Measurements from ENCODE around the gene C12orf43.

Gene C12orf43

GRCh38 chr12:121011820-121012219 is 4.5 kb downstream of the C12orf43 start:
- Histone ChIP-seq H3K4me3 (ENCODE audit: insufficient read depth, low read depth, low read length, poor library complexity, severe bottlenecking) (no peak overlapping the region), H3K4me1 (ENCODE audit: control insufficient read depth, insufficient read depth, low read length, poor library complexity, severe bottlenecking) (peaks cover 7% of the 10 kb centered on the region), H3K36me3 (ENCODE audit: control insufficient read depth, insufficient read depth, low read length) (peaks cover 47% of the 10 kb centered on the region), H3K27ac (ENCODE audit: insufficient read depth, low read length, poor library complexity, severe bottlenecking) (no peak overlapping the region), H3K27me3 (replicated peaks; ENCODE audit: control insufficient read depth, insufficient read depth, low read length, poor library complexity, severe bottlenecking) (no peaks in the 10 kb centered on the region), H3K9me3 (ENCODE audit: control insufficient read depth, low read length) (no peaks in the 10 kb centered on the region)
- no peak for DNase-seq

DNA sequence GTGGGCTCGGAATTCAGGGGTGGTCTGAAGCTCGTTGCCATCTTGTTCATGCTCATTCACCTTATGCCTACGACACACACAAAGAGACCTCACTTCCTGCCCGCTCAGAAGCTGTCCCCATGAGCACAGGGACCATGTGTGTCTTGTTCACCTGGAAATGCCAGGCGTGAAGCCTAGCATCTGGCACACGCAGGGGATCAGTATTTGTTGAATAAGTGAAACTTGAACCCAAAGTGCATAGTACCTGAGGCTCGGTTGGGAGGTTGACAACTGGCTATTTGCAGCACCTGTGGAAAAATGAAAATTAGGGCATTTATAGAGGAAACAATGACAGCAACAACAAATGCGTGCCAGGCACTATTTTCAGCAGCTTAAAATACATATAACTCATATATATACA is 5.4 kb downstream of the C12orf43 start:
- H3K9me3 ChIP-seq (ENCODE audit: control insufficient read depth, low read length), result no peaks in the 10 kb centered on the region
- no peaks in the 10 kb centered on the region for H3K27me3 ChIP-seq (replicated peaks; ENCODE audit: control insufficient read depth, insufficient read depth, low read length, poor library complexity, severe bottlenecking)
- no peak overlapping the region for H3K4me3 ChIP-seq (ENCODE audit: insufficient read depth, low read depth, low read length, poor library complexity, severe bottlenecking)
- peaks cover 50% of the 10 kb centered on the region for H3K36me3 ChIP-seq (ENCODE audit: control insufficient read depth, insufficient read depth, low read length)
- DNase-seq, result no peak
- H3K4me1 ChIP-seq (ENCODE audit: control insufficient read depth, insufficient read depth, low read length, poor library complexity, severe bottlenecking), result peaks cover 4% of the 10 kb centered on the region
- no peak overlapping the region for H3K27ac ChIP-seq (ENCODE audit: insufficient read depth, low read length, poor library complexity, severe bottlenecking)

GRCh38 chr12:121009741-121010140 is 6.5 kb downstream of the C12orf43 start:
- Histone ChIP-seq H3K4me3 (ENCODE audit: insufficient read depth, low read depth, low read length, poor library complexity, severe bottlenecking) (no peak overlapping the region), H3K27me3 (replicated peaks; ENCODE audit: control insufficient read depth, insufficient read depth, low read length, poor library complexity, severe bottlenecking) (no peaks in the 10 kb centered on the region), H3K9me3 (ENCODE audit: control insufficient read depth, low read length) (no peaks in the 10 kb centered on the region), H3K4me1 (ENCODE audit: control insufficient read depth, insufficient read depth, low read length, poor library complexity, severe bottlenecking) (no peaks in the 10 kb centered on the region), H3K36me3 (ENCODE audit: control insufficient read depth, insufficient read depth, low read length) (peaks cover 59% of the 10 kb centered on the region), H3K27ac (ENCODE audit: insufficient read depth, low read length, poor library complexity, severe bottlenecking) (no peak overlapping the region)
- no peak for DNase-seq

GRCh38 chr12:121008347-121009098 is 7.8 kb downstream of the C12orf43 start:
- Histone ChIP-seq H3K4me1 (ENCODE audit: control insufficient read depth, insufficient read depth, low read length, poor library complexity, severe bottlenecking) (no peaks in the 10 kb centered on the region), H3K36me3 (ENCODE audit: control insufficient read depth, insufficient read depth, low read length) (peaks cover 71% of the 10 kb centered on the region), H3K4me3 (ENCODE audit: insufficient read depth, low read depth, low read length, poor library complexity, severe bottlenecking) (no peak overlapping the region), H3K27ac (ENCODE audit: insufficient read depth, low read length, poor library complexity, severe bottlenecking) (no peak overlapping the region), H3K9me3 (ENCODE audit: control insufficient read depth, low read length) (no peaks in the 10 kb centered on the region), H3K27me3 (replicated peaks; ENCODE audit: control insufficient read depth, insufficient read depth, low read length, poor library complexity, severe bottlenecking) (no peaks in the 10 kb centered on the region)
- DNase-seq, result no peak

GRCh38 chr12:121005346-121005815 is 10.9 kb downstream of the C12orf43 start:
- Histone ChIP-seq H3K4me3 (ENCODE audit: insufficient read depth, low read depth, low read length, poor library complexity, severe bottlenecking) (no peak overlapping the region), H3K9me3 (ENCODE audit: control insufficient read depth, low read length) (no peaks in the 10 kb centered on the region), H3K36me3 (ENCODE audit: control insufficient read depth, insufficient read depth, low read length) (peaks cover 64% of the 10 kb centered on the region), H3K4me1 (ENCODE audit: control insufficient read depth, insufficient read depth, low read length, poor library complexity, severe bottlenecking) (no peaks in the 10 kb centered on the region), H3K27ac (ENCODE audit: insufficient read depth, low read length, poor library complexity, severe bottlenecking) (no peak overlapping the region), H3K27me3 (replicated peaks; ENCODE audit: control insufficient read depth, insufficient read depth, low read length, poor library complexity, severe bottlenecking) (no peaks in the 10 kb centered on the region)
- peak in 1 of 3 donors; percentile 20 for DNase-seq

GRCh38 chr12:121004253-121004815 is 12.0 kb downstream of the C12orf43 start:
- DNase-seq, result no peak
- peaks cover 54% of the 10 kb centered on the region for H3K36me3 ChIP-seq (ENCODE audit: control insufficient read depth, insufficient read depth, low read length)
- H3K4me1 ChIP-seq (ENCODE audit: control insufficient read depth, insufficient read depth, low read length, poor library complexity, severe bottlenecking), result no peaks in the 10 kb centered on the region
- no peak overlapping the region for H3K27ac ChIP-seq (ENCODE audit: insufficient read depth, low read length, poor library complexity, severe bottlenecking)
- H3K27me3 ChIP-seq (replicated peaks; ENCODE audit: control insufficient read depth, insufficient read depth, low read length, poor library complexity, severe bottlenecking), result no peaks in the 10 kb centered on the region
- no peaks in the 10 kb centered on the region for H3K9me3 ChIP-seq (ENCODE audit: control insufficient read depth, low read length)
- H3K4me3 ChIP-seq (ENCODE audit: insufficient read depth, low read depth, low read length, poor library complexity, severe bottlenecking), result no peak overlapping the region

DNA sequence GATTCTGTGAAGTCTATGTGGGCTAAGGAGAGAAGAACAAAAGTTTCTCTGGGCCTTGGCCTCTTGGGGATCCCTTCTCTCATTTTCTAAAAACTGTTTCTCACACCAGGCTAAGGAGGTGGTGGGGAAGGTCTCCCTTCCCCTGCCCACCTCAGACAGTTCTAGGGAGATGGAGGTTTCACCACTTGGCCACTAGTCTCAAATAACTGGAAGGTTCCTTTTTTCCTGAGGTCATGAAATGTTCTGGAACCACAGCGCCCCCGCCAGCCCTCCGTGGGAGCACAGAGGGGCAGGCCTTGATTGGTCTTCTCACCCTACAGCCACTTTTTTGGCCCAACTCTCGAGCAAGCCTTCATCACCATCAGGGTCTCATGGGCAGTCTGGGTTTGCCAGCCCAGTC is 12.6 kb downstream of the C12orf43 start:
- no peak for DNase-seq
- Histone ChIP-seq H3K4me3 (ENCODE audit: insufficient read depth, low read depth, low read length, poor library complexity, severe bottlenecking) (no peak overlapping the region), H3K36me3 (ENCODE audit: control insufficient read depth, insufficient read depth, low read length) (peaks cover 47% of the 10 kb centered on the region), H3K4me1 (ENCODE audit: control insufficient read depth, insufficient read depth, low read length, poor library complexity, severe bottlenecking) (no peaks in the 10 kb centered on the region), H3K9me3 (ENCODE audit: control insufficient read depth, low read length) (no peaks in the 10 kb centered on the region), H3K27me3 (replicated peaks; ENCODE audit: control insufficient read depth, insufficient read depth, low read length, poor library complexity, severe bottlenecking) (no peaks in the 10 kb centered on the region), H3K27ac (ENCODE audit: insufficient read depth, low read length, poor library complexity, severe bottlenecking) (no peak overlapping the region)

GRCh38 chr12:121001841-121002483 is 14.3 kb downstream of the C12orf43 start:
- Histone ChIP-seq H3K27ac (ENCODE audit: insufficient read depth, low read length, poor library complexity, severe bottlenecking) (no peak overlapping the region), H3K27me3 (replicated peaks; ENCODE audit: control insufficient read depth, insufficient read depth, low read length, poor library complexity, severe bottlenecking) (no peaks in the 10 kb centered on the region), H3K9me3 (ENCODE audit: control insufficient read depth, low read length) (no peaks in the 10 kb centered on the region), H3K36me3 (ENCODE audit: control insufficient read depth, insufficient read depth, low read length) (peaks cover 41% of the 10 kb centered on the region), H3K4me3 (ENCODE audit: insufficient read depth, low read depth, low read length, poor library complexity, severe bottlenecking) (no peak overlapping the region), H3K4me1 (ENCODE audit: control insufficient read depth, insufficient read depth, low read length, poor library complexity, severe bottlenecking) (no peaks in the 10 kb centered on the region)
- no peak for DNase-seq

DNA sequence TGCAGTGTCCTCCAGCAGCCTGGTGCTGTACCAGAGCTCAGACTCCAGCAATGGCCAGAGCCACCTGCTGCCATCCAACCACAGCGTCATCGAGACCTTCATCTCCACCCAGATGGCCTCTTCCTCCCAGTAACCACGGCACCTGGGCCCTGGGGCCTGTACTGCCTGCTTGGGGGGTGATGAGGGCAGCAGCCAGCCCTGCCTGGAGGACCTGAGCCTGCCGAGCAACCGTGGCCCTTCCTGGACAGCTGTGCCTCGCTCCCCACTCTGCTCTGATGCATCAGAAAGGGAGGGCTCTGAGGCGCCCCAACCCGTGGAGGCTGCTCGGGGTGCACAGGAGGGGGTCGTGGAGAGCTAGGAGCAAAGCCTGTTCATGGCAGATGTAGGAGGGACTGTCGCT is 15.2 kb downstream of the C12orf43 start:
- Histone ChIP-seq H3K27ac (ENCODE audit: insufficient read depth, low read length, poor library complexity, severe bottlenecking) (no peak overlapping the region), H3K4me3 (ENCODE audit: insufficient read depth, low read depth, low read length, poor library complexity, severe bottlenecking) (no peak overlapping the region), H3K4me1 (ENCODE audit: control insufficient read depth, insufficient read depth, low read length, poor library complexity, severe bottlenecking) (no peaks in the 10 kb centered on the region), H3K9me3 (ENCODE audit: control insufficient read depth, low read length) (no peaks in the 10 kb centered on the region), H3K27me3 (replicated peaks; ENCODE audit: control insufficient read depth, insufficient read depth, low read length, poor library complexity, severe bottlenecking) (no peaks in the 10 kb centered on the region), H3K36me3 (ENCODE audit: control insufficient read depth, insufficient read depth, low read length) (peaks cover 40% of the 10 kb centered on the region)
- DNase-seq, result no peak

DNA sequence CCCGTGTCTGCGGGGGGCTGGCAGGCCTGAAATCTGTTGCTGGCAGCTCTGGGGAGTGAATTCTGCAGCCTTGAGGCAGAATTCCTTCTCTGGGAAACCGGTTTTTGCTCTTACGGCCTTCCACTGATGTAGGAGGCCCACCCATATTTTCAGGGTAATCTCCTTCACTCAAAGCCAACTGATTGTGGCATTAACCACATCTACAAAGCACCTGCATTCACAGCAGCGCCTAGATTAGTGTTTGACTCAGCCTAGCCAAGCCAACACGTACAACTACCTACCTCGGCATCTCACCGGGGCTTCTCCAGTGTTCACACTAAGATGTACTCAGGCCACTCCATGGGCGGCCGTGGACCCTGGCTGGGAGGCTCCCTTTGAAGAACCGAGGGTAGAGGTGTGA is 15.8 kb downstream of the C12orf43 start:
- Histone ChIP-seq H3K27ac (ENCODE audit: insufficient read depth, low read length, poor library complexity, severe bottlenecking) (no peak overlapping the region), H3K4me1 (ENCODE audit: control insufficient read depth, insufficient read depth, low read length, poor library complexity, severe bottlenecking) (no peaks in the 10 kb centered on the region), H3K36me3 (ENCODE audit: control insufficient read depth, insufficient read depth, low read length) (peaks cover 35% of the 10 kb centered on the region), H3K27me3 (replicated peaks; ENCODE audit: control insufficient read depth, insufficient read depth, low read length, poor library complexity, severe bottlenecking) (no peaks in the 10 kb centered on the region), H3K4me3 (ENCODE audit: insufficient read depth, low read depth, low read length, poor library complexity, severe bottlenecking) (no peak overlapping the region), H3K9me3 (ENCODE audit: control insufficient read depth, low read length) (no peaks in the 10 kb centered on the region)
- no peak for DNase-seq

Measured in effector memory CD4-positive, alpha-beta T cell (primary cell).